ENCODE data around the gene NR2C1.

Gene NR2C1

GRCh38 chr12:95102916-95103671 lies 29.7 kb upstream of the NR2C1 start (continued):
- TF ChIP-seq KLF7 (tag by site-specific recombination; IDR thresholded peaks at IDR 0.05; ENCODE audit: borderline replicate concordance) (peak; percentile 70; the same call in 1 of the 2 replicates), PRDM10 (tag by site-specific recombination; IDR thresholded peaks at IDR 0.05) (peak; percentile 82), ZNF561 (tag by site-specific recombination; IDR thresholded peaks at IDR 0.05; ENCODE audit: borderline replicate concordance) (peak; percentile 75), ZNF544 (tag by site-specific recombination; IDR thresholded peaks at IDR 0.05) (no peak), ZFP3 (tag by site-specific recombination; IDR thresholded peaks at IDR 0.05; ENCODE audit: low read depth) (no peak), ZNF221 (tag by site-specific recombination; IDR thresholded peaks at IDR 0.05; ENCODE audit: borderline replicate concordance) (no peak), WT1 (tag by site-specific recombination; IDR thresholded peaks at IDR 0.05) (peak; percentile 85), FEZF1 (tag by site-specific recombination; IDR thresholded peaks at IDR 0.05) (peak; percentile 91), ZNF548 (tag by site-specific recombination; IDR thresholded peaks at IDR 0.05) (no peak), ZIC2 (tag by site-specific recombination; IDR thresholded peaks at IDR 0.05) (no peak), ZNF404 (tag by site-specific recombination; IDR thresholded peaks at IDR 0.05) (no peak), HOXA7 (CRISPR knock-in tag; IDR thresholded peaks at IDR 0.05; ENCODE audit: borderline replicate concordance) (no peak), PRDM4 (tag by site-specific recombination; IDR thresholded peaks at IDR 0.05) (peak; percentile 84), ZBTB20 (tag by site-specific recombination; IDR thresholded peaks at IDR 0.05) (no peak; the same call in 1 of the 2 replicates), YY1 (tag by site-specific recombination; IDR thresholded peaks at IDR 0.05) (peak; percentile 57; the same call in 1 of the 2 replicates), ZNF560 (tag by site-specific recombination; IDR thresholded peaks at IDR 0.05; ENCODE audit: borderline replicate concordance) (no peak), BCL6B (tag by site-specific recombination; IDR thresholded peaks at IDR 0.05) (peak; percentile 57; the same call in 1 of the 2 replicates), ZFHX2 (tag by site-specific recombination; conservative IDR thresholded peaks at IDR 0.05) (no peak), ZNF112 (tag by site-specific recombination; IDR thresholded peaks at IDR 0.05) (no peak), ZNF658 (tag by site-specific recombination; IDR thresholded peaks at IDR 0.05) (no peak), GLIS2 (tag by site-specific recombination; IDR thresholded peaks at IDR 0.05) (no peak), ZNF621 (tag by site-specific recombination; IDR thresholded peaks at IDR 0.05) (no peak), ZNF354C (tag by site-specific recombination; IDR thresholded peaks at IDR 0.05; ENCODE audit: borderline replicate concordance, low read depth) (no peak), GLI2 (tag by site-specific recombination; IDR thresholded peaks at IDR 0.05; ENCODE audit: borderline replicate concordance, low read depth) (peak; percentile 68), MZF1 (tag by site-specific recombination; IDR thresholded peaks at IDR 0.05; ENCODE audit: borderline replicate concordance) (peak; percentile 54; the same call in 1 of the 2 replicates), ZBTB1 (tag by site-specific recombination; IDR thresholded peaks at IDR 0.05) (peak; percentile 23; the same call in 1 of the 2 replicates), ZNF660 (tag by site-specific recombination; IDR thresholded peaks at IDR 0.05) (peak; percentile 95), ZNF155 (tag by site-specific recombination; IDR thresholded peaks at IDR 0.05) (no peak), ZNF26 (tag by site-specific recombination; IDR thresholded peaks at IDR 0.05) (no peak), ZNF24 (tag by site-specific recombination; IDR thresholded peaks at IDR 0.05) (peak; percentile 96), ZNF16 (tag by site-specific recombination; IDR thresholded peaks at IDR 0.05; ENCODE audit: low read depth) (no peak), KLF10 (tag by site-specific recombination; IDR thresholded peaks at IDR 0.05) (peak; percentile 78), ZFP37 (tag by site-specific recombination; IDR thresholded peaks at IDR 0.05) (no peak)

Data from HEK293 (cell line).